A673 (cell line): Measurements from ENCODE around the gene DENND1A. TPM values are rescaled to one million over a fixed set of nuclear protein-coding genes. Genes with fewer than 3 reads are reported as not detected.

ENCODE experiments used
- BruUV-seq: library from RNA; stranded (reverse); fragments of 400-500 nt; replicated peaks from 2 replicates; lab custom pipeline; 2021; lab: Mats Ljungman, UMichigan
- CTCF ChIA-PET: fragments of 300-600 bp; sonication (Branson Sonifier 250); formaldehyde crosslinking; loops from one replicate; lab custom pipeline; 2022; ENCODE audit warnings: antibody characterized with exemption; lab: Charles Lee
- POLR2A ChIA-PET: fragments of 300-600 bp; sonication (Branson Sonifier 250); formaldehyde crosslinking; loops from one replicate; lab custom pipeline; 2022; ENCODE audit warnings: antibody characterized with exemption; ENCODE audit not compliant: low non-redundant PET; lab: Charles Lee
- DNase-seq: peaks from one replicate; pipeline ENCODE4 v3.0.0-alpha.2; 2015; ENCODE audit warnings: low spot score
- H3K27ac ChIP-seq: fragments of 200-600 bp; sonication (generic); 2 replicates; pipeline ENCODE4 v1.5.1; 2016; ENCODE audit warnings: mixed run types, low read depth, mild to moderate bottlenecking, mixed read lengths, antibody characterized with exemption, low read length; ENCODE audit not compliant: poor library complexity, severe bottlenecking
- H3K27me3 ChIP-seq: fragments of 200-600 bp; sonication (generic); replicated peaks from 2 replicates; pipeline ENCODE4 v1.6.1; 2017; ENCODE audit warnings: mixed run types, low read depth, mild to moderate bottlenecking, mixed read lengths, antibody characterized with exemption, low read length; ENCODE audit not compliant: insufficient read depth, poor library complexity
- H3K36me3 ChIP-seq: fragments of 200-600 bp; sonication (generic); 2 replicates; pipeline ENCODE4 v1.6.1; 2016; ENCODE audit warnings: mixed run types, mild to moderate bottlenecking, mixed read lengths, antibody characterized with exemption, low read length; ENCODE audit not compliant: insufficient read depth, poor library complexity, severe bottlenecking
- H3K4me1 ChIP-seq: fragments of 200-600 bp; sonication (generic); 2 replicates; pipeline ENCODE4 v1.6.1; 2017; ENCODE audit warnings: mixed run types, mild to moderate bottlenecking, mixed read lengths, antibody characterized with exemption, low read length; ENCODE audit not compliant: insufficient read depth, poor library complexity, severe bottlenecking
- H3K4me3 ChIP-seq: fragments of 200-600 bp; sonication (generic); 2 replicates; pipeline ENCODE4 v1.5.1; 2016; ENCODE audit warnings: low read depth, mixed run types, mild to moderate bottlenecking, mixed read lengths, low read length; ENCODE audit not compliant: poor library complexity, severe bottlenecking
- H3K9me3 ChIP-seq: fragments of 200-600 bp; sonication (generic); 2 replicates; pipeline ENCODE4 v1.6.1; 2016; ENCODE audit warnings: mixed run types, low read depth, mild to moderate bottlenecking, mixed read lengths, antibody characterized with exemption, low read length; ENCODE audit not compliant: poor library complexity, severe bottlenecking
- CTCF ChIP-seq: fragments of 300-800, 200-600 bp; sonication (generic); conservative IDR thresholded peaks from 2 replicates; pipeline ENCODE4 v1.5.1; 2017; ENCODE audit warnings: low read depth, mild to moderate bottlenecking, antibody characterized with exemption, low read length, moderate library complexity, mixed read lengths
- EZH2 ChIP-seq: fragments of 200-600 bp; sonication (generic); IDR thresholded peaks from 2 replicates; pipeline ENCODE4 v1.6.1; 2017; ENCODE audit warnings: borderline replicate concordance, low read depth, mild to moderate bottlenecking, mixed read lengths, antibody characterized with exemption, low read length; ENCODE audit not compliant: poor library complexity, severe bottlenecking
- intact Hi-C: fragments of 100-400 bp; cut with micrococcal nuclease; formaldehyde crosslinking; loops from one replicate; pipeline ENCODE4 v1.10.0; 2022; ENCODE audit not compliant: unreplicated experiment
- total RNA-seq: library from RNA; stranded (reverse); gene quantifications from 2 replicates; pipeline ENCODE4 v1.2.3, GENCODE V29; 2021

Gene DENND1A
- total RNA-seq, 1 experiment from 2014 or later: 12.0 TPM

GRCh38 chr9:123722378-123722777 lies 207.5 kb downstream of the DENND1A start:
- H3K27ac ChIP-seq: no peak overlapping the region
- H3K4me1 ChIP-seq: no peaks in the 10 kb centered on the region
- DNase-seq: no peak
- BruUV-seq: no TSS peak
- POLR2A ChIA-PET: no interaction called here
- H3K9me3 ChIP-seq: peaks cover 7% of the 10 kb centered on the region
- TF ChIP-seq CTCF (no peak), EZH2 (no peak)
- H3K4me3 ChIP-seq: no peak overlapping the region
- H3K36me3 ChIP-seq: no peaks in the 10 kb centered on the region
- CTCF ChIA-PET: no interaction called here
- intact Hi-C loops: no loop called here
- H3K27me3 ChIP-seq: no peaks in the 10 kb centered on the region

- H3K9me3 ChIP-seq: peaks cover 7% of the 10 kb centered on the region
- H3K4me3 ChIP-seq: no peak overlapping the region
- no peaks in the 10 kb centered on the region for H3K4me1 ChIP-seq
- ChIA-PET CTCF (no interaction called here), POLR2A (no interaction called here)
- intact Hi-C loops: no loop called here
- H3K36me3 ChIP-seq: no peaks in the 10 kb centered on the region
- H3K27me3 ChIP-seq: no peaks in the 10 kb centered on the region
- H3K27ac ChIP-seq: no peak overlapping the region
- BruUV-seq: no TSS peak
- TF ChIP-seq CTCF (no peak), EZH2 (no peak)
- DNase-seq: no peak
Observed at GRCh38 chr9:123718188-123718587, 211.7 kb downstream of the DENND1A start.

GRCh38 chr9:123717581-123718175 lies 212.2 kb downstream of the DENND1A start:
- TF ChIP-seq CTCF (no peak), EZH2 (no peak)
- no peaks in the 10 kb centered on the region for H3K36me3 ChIP-seq
- H3K27me3 ChIP-seq: no peaks in the 10 kb centered on the region
- no peak overlapping the region for H3K4me3 ChIP-seq
- DNase-seq: no peak
- POLR2A ChIA-PET: no interaction called here
- no TSS peak for BruUV-seq
- CTCF ChIA-PET: no interaction called here
- no peaks in the 10 kb centered on the region for H3K4me1 ChIP-seq
- H3K9me3 ChIP-seq: peaks cover 5% of the 10 kb centered on the region
- intact Hi-C loops: no loop called here
- H3K27ac ChIP-seq: no peak overlapping the region
